Activated CD8-positive, alpha-beta memory T cell treated with anti-CD3 and anti-CD28 coated beads for 24 hours (primary cell): ENCODE data around the gene ARNT2.

Experiments used
- DNase-seq: peaks from one replicate; pipeline ENCODE4 v3.0.0-alpha.2; 2020

ARNT2 gene

DNA sequence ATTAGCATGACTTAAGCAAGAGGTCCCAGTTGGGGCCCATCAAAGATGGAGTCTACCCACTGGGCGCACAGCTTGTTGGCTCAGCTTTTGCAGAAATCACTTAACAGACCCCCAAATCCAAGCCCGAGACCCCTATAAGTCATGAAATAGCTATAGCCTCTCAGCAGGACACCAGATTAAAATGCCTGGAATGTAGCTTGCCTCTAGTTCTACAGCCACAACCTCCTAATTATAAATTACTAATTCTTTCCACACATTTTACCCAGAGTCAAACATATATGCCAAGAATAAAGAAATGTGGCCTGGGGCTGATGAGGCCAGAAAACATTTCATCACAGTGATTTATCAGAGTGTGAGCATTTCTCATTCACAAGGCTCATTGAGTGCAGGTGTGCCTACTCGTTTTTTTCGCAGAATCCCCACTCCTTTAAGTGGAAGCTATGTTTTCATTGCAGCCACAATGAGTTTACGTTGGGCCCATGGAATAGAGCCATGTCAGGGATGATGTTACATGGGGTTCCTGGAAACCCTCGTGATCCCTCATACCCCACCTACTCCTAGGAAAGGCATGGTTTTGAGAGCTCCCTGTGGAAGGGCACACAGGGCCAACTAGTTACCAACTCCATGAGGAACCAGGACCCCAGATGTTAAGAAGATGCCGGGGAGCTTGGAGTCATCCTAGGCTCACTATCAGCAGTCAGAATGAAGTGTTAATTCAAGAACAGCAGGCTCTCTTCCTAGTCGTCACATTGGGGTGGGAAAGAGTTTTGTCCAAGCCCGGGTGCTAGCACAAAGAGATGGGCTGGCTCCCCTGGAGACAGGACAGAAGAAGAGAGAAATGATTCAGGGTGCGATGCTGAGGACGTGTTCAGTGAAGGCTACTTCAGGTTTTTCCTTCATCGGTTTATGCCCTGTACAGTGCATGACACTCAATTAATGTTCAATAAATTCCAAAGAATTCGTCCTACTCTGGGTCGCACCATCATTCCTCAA, 200.7 kb downstream of the ARNT2 start:
- peak; percentile 7 for DNase-seq

GRCh38 chr15:80605591-80606150, 201.5 kb downstream of the ARNT2 start:
- DNase-seq = peak; percentile 30

GRCh38 chr15:80606511-80607071, 202.4 kb downstream of the ARNT2 start:
- DNase-seq = no peak

GRCh38 chr15:80607287-80607980, 203.3 kb downstream of the ARNT2 start:
- DNase-seq = peak; percentile 15

DNA sequence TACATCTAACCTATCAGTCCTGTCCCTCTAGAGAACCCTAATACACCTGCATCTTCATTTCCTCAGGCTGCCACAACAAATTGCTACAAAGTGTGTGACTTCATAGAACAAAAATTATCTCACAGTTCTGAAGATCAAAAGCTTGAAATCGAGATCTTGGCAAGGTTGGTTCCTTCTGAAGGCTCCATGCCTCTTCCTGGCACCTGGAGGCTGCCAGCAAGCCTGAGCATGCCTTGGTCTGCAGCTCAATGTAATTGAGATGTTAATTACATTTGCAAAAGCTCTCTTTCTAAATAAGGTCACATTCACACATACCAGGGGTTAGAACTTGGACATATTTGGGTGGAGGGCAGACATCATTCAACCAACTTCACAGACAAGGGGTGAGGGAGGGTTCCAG, 204.5 kb downstream of the ARNT2 start:
- DNase-seq = peak; percentile 5

- DNase-seq = no peak
These were observed 204.9 kb downstream of the ARNT2 start for GRCh38 chr15:80609091-80609490.

DNA sequence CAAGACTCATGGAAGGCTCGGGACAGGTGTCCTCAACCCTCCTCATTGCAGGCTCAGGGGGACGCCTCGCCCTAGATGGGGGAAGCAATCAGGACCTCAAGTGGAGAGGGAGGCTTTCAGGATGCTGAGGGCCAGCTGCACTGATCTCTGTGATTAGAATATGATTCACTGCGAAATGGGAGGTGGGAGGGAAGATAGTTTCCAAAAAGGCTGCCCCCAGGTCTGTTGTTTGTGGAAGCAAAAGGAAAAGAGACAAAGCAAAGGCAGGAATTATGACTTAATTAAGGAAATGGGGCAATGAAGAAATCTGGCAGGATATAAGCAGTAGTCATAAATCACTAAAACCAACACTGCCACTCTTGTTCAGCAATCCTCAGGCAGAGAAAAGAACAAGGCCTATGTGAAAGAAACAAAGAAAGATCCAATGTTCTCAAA, 205.3 kb downstream of the ARNT2 start:
- peak; percentile 30 for DNase-seq

GRCh38 chr15:80611543-80612080, 207.4 kb downstream of the ARNT2 start:
- peak; percentile 43 for DNase-seq

DNA sequence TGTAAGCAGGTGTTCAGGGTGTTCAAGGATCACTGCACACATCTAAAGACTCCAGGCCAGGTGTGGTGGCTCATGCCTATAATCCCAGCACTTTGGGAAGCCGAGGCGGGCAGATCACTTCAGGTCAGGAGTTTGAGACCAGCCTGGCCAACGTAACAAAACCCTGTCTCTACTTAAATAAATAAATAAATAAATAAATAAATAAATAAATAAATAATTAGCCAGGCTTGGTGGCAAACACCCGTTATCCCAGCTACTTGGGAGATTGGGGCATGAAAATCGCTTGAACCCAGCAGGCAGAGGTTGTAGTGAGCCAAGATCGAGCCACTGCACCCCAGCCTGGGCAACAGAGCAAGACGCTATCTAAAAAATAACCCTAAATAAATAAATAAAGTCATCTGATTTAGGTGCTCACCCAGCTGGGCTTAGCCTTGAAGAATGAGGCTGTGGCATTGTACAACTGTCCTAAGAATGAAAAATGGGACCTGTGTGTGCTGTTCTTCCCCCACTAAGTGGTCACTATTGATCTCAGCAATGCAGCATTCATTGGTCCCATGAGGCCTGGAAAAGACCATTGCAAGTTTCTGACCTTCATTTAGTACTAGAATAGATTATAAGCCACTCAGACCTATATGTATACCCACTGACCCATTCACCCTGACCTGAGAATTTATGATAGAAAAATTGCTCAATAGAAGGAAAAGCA, 208.1 kb downstream of the ARNT2 start:
- DNase-seq = peak; percentile 1

DNA sequence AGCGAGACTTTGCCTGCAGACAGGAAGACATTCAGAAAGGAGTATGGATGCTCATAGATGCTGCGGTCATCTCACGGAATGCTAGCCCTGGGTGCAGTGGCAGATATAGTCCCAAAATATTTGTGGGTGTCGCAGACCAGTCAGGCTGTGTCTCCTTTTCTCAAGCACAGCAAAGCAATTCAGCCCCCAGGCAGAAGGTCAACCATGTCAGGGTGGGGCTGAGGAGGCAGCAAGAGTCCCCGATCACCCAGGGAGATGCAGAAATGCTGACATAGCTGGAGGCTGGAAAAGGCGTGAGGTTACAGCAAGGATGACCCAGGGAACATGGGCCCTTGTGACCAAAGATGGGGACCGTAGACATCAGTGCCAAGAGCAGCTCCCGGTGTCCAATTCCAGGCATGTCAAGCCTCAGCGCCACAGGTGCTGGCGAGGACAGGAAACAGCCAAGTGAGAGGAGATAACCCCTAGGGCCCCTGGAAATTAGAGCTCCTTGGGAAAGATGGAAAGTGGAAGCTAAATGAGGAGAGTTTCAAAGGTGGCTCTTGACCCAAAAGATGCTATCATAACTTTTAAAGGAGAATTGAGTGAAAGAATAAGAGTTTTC, 209.7 kb downstream of the ARNT2 start:
- DNase-seq = peak; percentile 21

DNA sequence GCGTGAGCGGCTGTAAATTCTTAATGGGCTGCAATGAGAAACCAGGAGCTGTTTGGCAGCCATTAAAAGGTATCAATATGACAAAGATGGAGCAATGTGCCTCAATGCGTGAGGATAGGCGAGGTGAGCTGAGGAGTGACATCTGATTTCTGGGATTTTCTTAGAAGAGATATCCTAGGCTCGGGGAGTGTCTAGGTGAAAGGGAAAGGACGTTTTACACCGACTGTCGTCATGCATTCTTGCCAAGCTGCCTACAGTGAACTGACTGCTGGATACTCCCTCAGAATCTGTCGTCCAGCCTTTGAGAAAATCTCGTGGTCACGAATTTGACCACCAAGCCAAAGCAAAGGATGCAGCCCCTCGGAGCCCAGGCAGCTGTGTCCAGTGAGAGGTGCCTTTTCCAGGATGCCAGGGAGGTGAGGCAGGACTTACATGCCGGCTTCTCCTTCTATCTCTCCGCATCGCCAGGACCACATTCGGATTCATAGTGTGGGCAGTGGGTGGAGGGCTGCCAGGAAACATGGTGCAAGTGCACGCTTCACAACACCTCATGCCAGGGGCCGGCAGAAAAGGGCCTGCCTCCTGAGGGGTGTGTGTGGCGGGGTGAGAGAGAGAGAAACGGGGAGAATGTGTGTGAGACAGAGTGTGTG, 210.7 kb downstream of the ARNT2 start:
- peak; percentile 28 for DNase-seq

- DNase-seq = no peak
These were observed 211.2 kb downstream of the ARNT2 start for GRCh38 chr15:80615361-80615736.

GRCh38 chr15:80615783-80616391, 211.7 kb downstream of the ARNT2 start:
- DNase-seq = peak; percentile 21

GRCh38 chr15:80618685-80619400, 214.7 kb downstream of the ARNT2 start:
- no peak for DNase-seq

DNA sequence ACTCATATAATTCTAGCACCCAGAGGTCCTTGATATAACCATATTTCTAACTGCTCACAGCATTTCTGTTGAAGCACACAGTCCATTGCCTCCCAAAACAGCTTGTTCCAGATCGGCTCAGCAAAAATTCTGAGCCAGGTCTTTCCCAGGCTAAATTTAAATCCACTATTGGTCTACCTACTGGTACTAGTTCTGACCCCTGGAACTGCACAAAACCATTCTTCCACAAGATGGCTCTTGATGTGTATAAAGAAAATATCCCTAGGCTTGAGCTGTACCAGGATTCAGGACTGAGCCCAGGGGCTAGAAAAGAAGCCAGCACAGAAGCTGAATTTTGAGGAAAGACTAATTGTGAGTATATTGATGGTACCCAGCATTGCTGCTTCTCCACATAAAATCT, 215.5 kb downstream of the ARNT2 start:
- DNase-seq = peak; percentile 7

DNA sequence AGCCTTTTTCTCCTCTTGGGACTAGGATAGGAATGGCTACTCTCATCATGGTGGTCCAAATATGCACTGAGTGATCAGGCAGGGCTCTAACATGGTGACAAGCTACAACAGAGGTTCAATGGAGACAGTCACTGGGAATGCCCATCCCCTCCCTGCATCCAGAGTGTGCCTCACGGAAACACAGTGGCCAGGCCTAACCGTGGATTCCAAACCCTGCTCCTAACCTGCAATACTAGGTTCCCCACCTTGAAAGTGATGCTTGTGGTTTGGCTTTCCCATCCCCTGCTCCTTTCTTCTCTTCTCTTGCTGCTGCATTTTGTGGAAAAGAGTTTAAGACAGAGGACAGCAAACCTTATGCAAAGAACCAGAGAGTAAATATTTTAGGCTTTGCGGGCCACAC, 216.0 kb downstream of the ARNT2 start:
- DNase-seq = peak; percentile 13

- no peak for DNase-seq
These were observed 216.7 kb downstream of the ARNT2 start for GRCh38 chr15:80620931-80621330.

GRCh38 chr15:80626643-80627120, 222.5 kb downstream of the ARNT2 start:
- DNase-seq = no peak

DNA sequence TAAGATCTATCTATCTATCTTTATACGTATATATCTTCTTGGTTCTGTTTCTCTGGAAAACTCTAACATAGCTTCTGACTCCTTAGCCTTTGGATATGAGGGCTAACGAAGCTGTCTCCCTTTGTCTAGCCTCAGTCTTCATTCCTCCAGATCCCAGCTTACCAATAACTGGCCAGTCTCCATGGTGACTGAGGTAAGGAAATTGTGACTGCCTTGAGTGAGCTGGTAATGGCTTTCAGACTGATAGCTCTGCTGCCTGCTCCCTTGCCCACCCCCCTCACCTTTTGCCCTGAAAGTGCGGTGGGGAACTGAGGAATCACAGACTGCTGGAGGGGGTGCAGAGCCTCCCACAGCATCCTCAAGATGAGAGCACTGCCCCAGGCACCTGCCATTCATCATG, 225.2 kb downstream of the ARNT2 start:
- DNase-seq = no peak

- no peak for DNase-seq
These were observed 226.8 kb downstream of the ARNT2 start for GRCh38 chr15:80630981-80631380.
